B cell (primary cell): ENCODE data around the gene S100A13. TPM values are rescaled to one million over a fixed set of nuclear protein-coding genes. Genes with fewer than 3 reads are reported as not detected.

ENCODE experiments used
- ATAC-seq: fragments of 200-7000 bp; cut with Tn5 transposase; one replicate; pipeline ENCODE4 v1.10.0; 2021; ENCODE audit warnings: low read depth, mild to moderate bottlenecking, moderate number of reproducible peaks, moderate library complexity
- CTCF ChIA-PET: fragments of 350-600 bp; sonication (Branson Sonifier 250); formaldehyde crosslinking; loops from one replicate; lab custom pipeline; 2021; ENCODE audit warnings: antibody characterized with exemption, inconsistent platforms; lab: Charles Lee
- POLR2A ChIA-PET: fragments of 350-600 bp; sonication (Branson Sonifier 250); formaldehyde crosslinking; loops from one replicate; lab custom pipeline; 2021; ENCODE audit warnings: antibody characterized with exemption; lab: Charles Lee
- DNase-seq: peaks from one replicate; pipeline ENCODE4 v3.0.0; 2013
- H2AFZ ChIP-seq: 2 replicates; pipeline ENCODE4 v1.6.1; 2012; ENCODE audit warnings: mild to moderate bottlenecking, low read depth, low read length; ENCODE audit not compliant: insufficient read depth, poor library complexity, severe bottlenecking
- H3K27ac ChIP-seq, 2 donors: 1 replicate in 1 of 2; 2 replicates in 1 of 2; pipeline ENCODE4 v1.5.1; 2012 to 2013; ENCODE audit warnings: low read length in 2 of 2, mild to moderate bottlenecking in 2 of 2, moderate library complexity in 1 of 2
- H3K27me3 ChIP-seq, 4 experiments: fragments of 200-600 bp in 1 of 4; sonication (generic) in 1 of 4; replicated peaks in 1 of 4; 1 replicate in 2 of 4; 2 replicates in 2 of 4; pipeline versions ENCODE4 v1.6.1 to v1.7.0; 2013 to 2016; ENCODE audit warnings: low read length in 3 of 4, mild to moderate bottlenecking in 2 of 4, mixed read lengths in 1 of 4, moderate library complexity in 1 of 4; ENCODE audit not compliant: insufficient read depth in 4 of 4, control insufficient read depth in 3 of 4; ENCODE audit errors: control extremely low read depth in 1 of 4
- H3K36me3 ChIP-seq, 2 experiments: replicated peaks in 1 of 2; 1 replicate in 1 of 2; 2 replicates in 1 of 2; pipeline versions ENCODE4 v1.6.1 to v1.7.1; 2013; ENCODE audit warnings: low read length in 1 of 2; ENCODE audit not compliant: insufficient read depth in 2 of 2, control insufficient read depth in 1 of 2; ENCODE audit errors: control extremely low read depth in 1 of 2, extremely low read depth in 1 of 2
- H3K4me1 ChIP-seq, 2 donors: fragments of 200-600 bp in 1 of 2; sonication (generic) in 1 of 2; 1 replicate in 1 of 2; 2 replicates in 1 of 2; pipeline versions ENCODE4 v1.5.1 to v1.6.1; 2013 to 2017; ENCODE audit warnings: low read length in 2 of 2; ENCODE audit not compliant: control insufficient read depth in 2 of 2, insufficient read depth in 2 of 2
- H3K4me2 ChIP-seq: replicated peaks from 2 replicates; pipeline ENCODE3; 2012; ENCODE audit warnings: mild to moderate bottlenecking, low read depth, low read length; ENCODE audit not compliant: poor library complexity, severe bottlenecking
- H3K4me3 ChIP-seq, 5 experiments: fragments of 200-600 bp in 1 of 5; sonication (generic) in 1 of 5; 1 replicate in 3 of 5; 2 replicates in 2 of 5; pipeline versions ENCODE4 v1.5.1 to v1.7.0; 2011 to 2016; ENCODE audit warnings: low read length in 4 of 5, mild to moderate bottlenecking in 4 of 5, low read depth in 2 of 5, control low read depth in 1 of 5, moderate library complexity in 1 of 5; ENCODE audit not compliant: insufficient read depth in 1 of 5; ENCODE audit errors: control extremely low read depth in 1 of 5, extremely low read depth in 1 of 5
- H3K79me2 ChIP-seq: fragments of 200-600 bp; sonication (generic); one replicate; pipeline ENCODE4 v1.6.0; 2016; ENCODE audit warnings: low read length; ENCODE audit not compliant: control insufficient read depth, insufficient read depth
- H3K9ac ChIP-seq: fragments of 200-600 bp; sonication (generic); 2 replicates; pipeline ENCODE4 v1.6.1; 2017; ENCODE audit warnings: mild to moderate bottlenecking, low read length, moderate library complexity
- H3K9me3 ChIP-seq, 3 donors: one replicate each; pipeline versions ENCODE4 v1.6.1 to v1.7.1; 2013; ENCODE audit warnings: low read length in 2 of 3; ENCODE audit not compliant: control insufficient read depth in 2 of 3, insufficient read depth in 1 of 3; ENCODE audit errors: control extremely low read depth in 1 of 3
- H4K20me1 ChIP-seq: 2 replicates; pipeline ENCODE4 v1.6.0; 2012; ENCODE audit warnings: mild to moderate bottlenecking, low read length; ENCODE audit not compliant: insufficient read depth, control insufficient read depth, poor library complexity, severe bottlenecking
- H3K27ac Mint-ChIP-seq: one replicate; pipeline ENCODE4 v1.8.0; 2021; ENCODE audit warnings: mixed read lengths
- H3K27me3 Mint-ChIP-seq: one replicate; pipeline ENCODE4 v1.8.0; 2021; ENCODE audit warnings: mixed read lengths
- H3K4me1 Mint-ChIP-seq: one replicate; pipeline ENCODE4 v1.8.0; 2021; ENCODE audit warnings: mixed read lengths
- H3K4me3 Mint-ChIP-seq: one replicate; pipeline ENCODE4 v1.8.0; 2021; ENCODE audit warnings: mixed read lengths
- H3K9me3 Mint-ChIP-seq: one replicate; pipeline ENCODE4 v1.8.0; 2022; ENCODE audit warnings: mixed read lengths; ENCODE audit not compliant: insufficient read depth
- CTCF ChIP-seq: fragments of 200-600 bp; IDR thresholded peaks from one replicate; pipeline ENCODE4 v1.8.0; 2022; ENCODE audit warnings: antibody characterized with exemption, mild to moderate bottlenecking
- EZH2 ChIP-seq: IDR thresholded peaks from 2 replicates; pipeline ENCODE4 v1.6.1; 2012; ENCODE audit warnings: borderline replicate concordance, low read depth, mild to moderate bottlenecking, moderate library complexity, low read length; ENCODE audit not compliant: insufficient read depth, poor library complexity, severe bottlenecking
- WGBS: methylation state at CpG from one replicate; pipeline ENCODE4 v1.1.5; 2013; ENCODE audit warnings: missing lambda C conversion rate; ENCODE audit not compliant: insufficient coverage; 5-methylcytosine and 5-hydroxymethylcytosine counted together
- intact Hi-C: fragments of 100-400 bp; cut with micrococcal nuclease; formaldehyde crosslinking; loops from one replicate; pipeline ENCODE4 v1.10.0; 2022
- polyA plus RNA-seq: library from polyadenylated mRNA; depleted of rRNA; stranded (reverse); fragments of >200 nt; gene quantifications from 2 replicates; pipeline ENCODE4 v1.2.3, GENCODE V29; 2012
- total RNA-seq, 2 donors: library from RNA; stranded (reverse); fragments of 120-200 nt in 1 of 2; gene quantifications; 1 replicate in 1 of 2; 2 replicates in 1 of 2; pipeline versions ENCODE4 v1.2.3 to v1.2.4, GENCODE V29; 2013 to 2022

Gene S100A13
- total and polyA plus RNA-seq, 2 donors (not counting 1 experiment from before 2014, with no cell fraction given) = 9.8 to 17.8 TPM

- POLR2A ChIA-PET = no interaction called here
- H3K27ac Mint-ChIP-seq = no peak overlapping the region
- Histone ChIP-seq H3K4me2 (no peak overlapping the region), H3K27me3 (no peaks in the 10 kb centered on the region), H3K36me3 (no peaks in the 10 kb centered on the region), H3K9ac (no peak overlapping the region), H3K79me2 (no peaks in the 10 kb centered on the region), H3K9me3 (no peaks in the 10 kb centered on the region), H3K27ac (no peak overlapping the region), H3K4me3 (no peak overlapping the region), H3K4me1 (peaks cover 10% of the 10 kb centered on the region in 2 donors), H2AFZ (no peak overlapping the region), H4K20me1 (no peaks in the 10 kb centered on the region)
- intact Hi-C loops = no loop called here
- ATAC-seq = no peak
- CTCF ChIA-PET = interaction anchor here (1.0 to 1.3 kb wide), 2 partner anchors 10 to 46 kb away, joined by 3 read pairs; no protein-coding TSS in a partner anchor
- no peak overlapping the region for H3K4me3 Mint-ChIP-seq
- TF ChIP-seq CTCF (no peak), EZH2 (no peak)
- no peaks in the 10 kb centered on the region for H3K4me1 Mint-ChIP-seq
- no peak for DNase-seq
- no peaks in the 10 kb centered on the region for H3K27me3 Mint-ChIP-seq
- WGBS = 100% methylated on average over 3 of the region's 7 CpGs
- no peaks in the 10 kb centered on the region for H3K9me3 Mint-ChIP-seq
These were observed 12.4 kb downstream of the S100A13 start for GRCh38 chr1:153614906-153615305.

GRCh38 chr1:153614189-153614900, 13.0 kb downstream of the S100A13 start:
- WGBS = 92% methylated on average over 2 of the region's 2 CpGs
- CTCF ChIA-PET = interaction anchor here (0.8 to 1.3 kb wide), 3 partner anchors 10 to 14 kb away, joined by 3 read pairs; no protein-coding TSS in a partner anchor
- intact Hi-C loops = no loop called here
- POLR2A ChIA-PET = no interaction called here
- Histone ChIP-seq H3K27me3 (no peaks in the 10 kb centered on the region), H3K4me1 (peaks cover 10% of the 10 kb centered on the region in 2 donors), H2AFZ (no peak overlapping the region), H3K9ac (no peak overlapping the region), H3K36me3 (no peaks in the 10 kb centered on the region), H4K20me1 (no peaks in the 10 kb centered on the region), H3K4me2 (no peak overlapping the region), H3K79me2 (no peaks in the 10 kb centered on the region), H3K9me3 (no peaks in the 10 kb centered on the region), H3K27ac (no peak overlapping the region), H3K4me3 (no peak overlapping the region)
- TF ChIP-seq EZH2 = no peak
- no peak for TF ChIP-seq CTCF
- no peaks in the 10 kb centered on the region for H3K4me1 Mint-ChIP-seq
- no peak overlapping the region for H3K4me3 Mint-ChIP-seq
- H3K27ac Mint-ChIP-seq = no peak overlapping the region
- no peak for DNase-seq
- no peaks in the 10 kb centered on the region for H3K27me3 Mint-ChIP-seq
- no peak for ATAC-seq
- no peaks in the 10 kb centered on the region for H3K9me3 Mint-ChIP-seq
